ENCODE measurements around the gene TNRC6A.
"Not testable (repeated sequence)": the region's sequence is repeated elsewhere in the genome, so short reads cannot be mapped to it uniquely, and the experiment has no call there.

The TNRC6A gene

GRCh38 chr16:24728891-24729242, 584 bp upstream of the TNRC6A start:
- no peak for DNase-seq

GRCh38 chr16:24729951-24730815, 732 bp downstream of the TNRC6A start:
- DNase-seq = peak; percentile 81

- DNase-seq = no peak
Observed at GRCh38 chr16:24730914-24731313, 1.5 kb downstream of the TNRC6A start.

GRCh38 chr16:24731722-24732419, 2.4 kb downstream of the TNRC6A start:
- no peak for DNase-seq

- no peak for DNase-seq
Observed at GRCh38 chr16:24734382-24734781, 4.9 kb downstream of the TNRC6A start.

GRCh38 chr16:24736758-24737157, 7.3 kb downstream of the TNRC6A start:
- no peak for DNase-seq

- no peak for DNase-seq
Observed at GRCh38 chr16:24737391-24737871, 8.0 kb downstream of the TNRC6A start.

- no peak for DNase-seq
Observed at GRCh38 chr16:24737916-24738594, 8.6 kb downstream of the TNRC6A start.

GRCh38 chr16:24738895-24739294, 9.4 kb downstream of the TNRC6A start:
- no peak for DNase-seq

GRCh38 chr16:24741862-24742261, 12.4 kb downstream of the TNRC6A start:
- no peak for DNase-seq

GRCh38 chr16:24742610-24743009, 13.2 kb downstream of the TNRC6A start:
- not testable (repeated sequence) for DNase-seq

- no peak for DNase-seq
Observed at GRCh38 chr16:24745391-24745790, 15.9 kb downstream of the TNRC6A start.

GRCh38 chr16:24745791-24746190, 16.3 kb downstream of the TNRC6A start:
- no peak for DNase-seq

GRCh38 chr16:24747441-24747840, 18.0 kb downstream of the TNRC6A start:
- DNase-seq = no peak

GRCh38 chr16:24748242-24748641, 18.8 kb downstream of the TNRC6A start:
- DNase-seq = no peak

- no peak for DNase-seq
Observed at GRCh38 chr16:24749310-24749709, 19.9 kb downstream of the TNRC6A start.

GRCh38 chr16:24749872-24750271, 20.4 kb downstream of the TNRC6A start:
- DNase-seq = not testable (repeated sequence)

GRCh38 chr16:24753000-24753399, 23.5 kb downstream of the TNRC6A start:
- no peak for DNase-seq

GRCh38 chr16:24753437-24753836, 24.0 kb downstream of the TNRC6A start:
- DNase-seq = no peak

- DNase-seq = no peak
Observed at GRCh38 chr16:24754543-24754942, 25.1 kb downstream of the TNRC6A start.

GRCh38 chr16:24755201-24755874, 25.9 kb downstream of the TNRC6A start:
- DNase-seq = no peak

GRCh38 chr16:24758373-24758772, 28.9 kb downstream of the TNRC6A start:
- DNase-seq = no peak

GRCh38 chr16:24759006-24759405, 29.6 kb downstream of the TNRC6A start:
- DNase-seq = no peak

Measured in activated effector memory CD4-positive, alpha-beta T cell treated with anti-CD3 and anti-CD28 coated beads, Interleukin-2, amount 50 U/mL, for 16 hours (primary cell).